GM12892 (cell line): Measurements from ENCODE around the gene GAL3ST1.
"Not testable (repeated sequence)": the region's sequence is repeated elsewhere in the genome, so short reads cannot be mapped to it uniquely, and the experiment has no call there.

Experiments
- DNase-seq: peaks from one replicate; pipeline ENCODE4 v3.0.0; 2011; ENCODE audit not compliant: insufficient read length
- FAIRE-seq: peaks from 2 replicates; lab custom pipeline; 2011; peaks lifted over from hg19 to GRCh38; lab: Jason Lieb, UNC
- POLR2A ChIP-seq: IDR thresholded peaks from 2 replicates; pipeline ENCODE4 v1.6.1; 2011; ENCODE audit warnings: low read depth, low read length, control low read depth
- POLR2AphosphoS5 ChIP-seq: IDR thresholded peaks from 2 replicates; pipeline ENCODE4 v1.6.1; 2011; ENCODE audit warnings: low read depth, low read length, control low read depth
- TAF1 ChIP-seq: IDR thresholded peaks from 2 replicates; pipeline ENCODE4 v1.6.1; 2011; ENCODE audit warnings: low read depth, mild to moderate bottlenecking, control low read depth, low read length, borderline replicate concordance

Gene GAL3ST1

DNA sequence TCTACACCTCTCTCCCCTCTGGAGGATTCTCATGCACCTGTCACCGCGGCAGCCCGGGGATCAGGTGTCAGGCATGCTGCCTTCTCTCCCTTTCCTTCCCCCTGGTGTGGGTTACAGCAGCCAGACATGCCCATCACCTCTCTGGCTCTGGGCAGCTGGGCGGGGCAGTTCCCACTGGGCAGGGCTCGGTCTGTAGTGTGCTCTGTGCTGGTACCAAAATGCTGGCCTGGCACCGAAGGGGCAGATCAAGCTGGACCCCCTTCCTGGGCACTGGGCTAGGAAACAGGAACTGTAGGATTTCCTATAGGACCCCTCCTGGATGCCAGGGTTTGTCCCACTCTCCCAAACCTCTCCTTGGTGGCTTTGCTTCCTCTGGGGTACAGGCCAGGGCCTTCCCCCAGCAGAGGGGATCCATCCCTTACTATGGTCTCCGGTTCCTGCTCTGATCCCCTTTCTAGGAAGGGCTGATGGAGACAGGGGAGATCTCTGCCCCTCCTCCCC is 821 bp downstream of the GAL3ST1 start:
- FAIRE-seq, result no peak
- no peak for DNase-seq
- TF ChIP-seq TAF1 (no peak), POLR2AphosphoS5 (no peak), POLR2A (no peak)

DNA sequence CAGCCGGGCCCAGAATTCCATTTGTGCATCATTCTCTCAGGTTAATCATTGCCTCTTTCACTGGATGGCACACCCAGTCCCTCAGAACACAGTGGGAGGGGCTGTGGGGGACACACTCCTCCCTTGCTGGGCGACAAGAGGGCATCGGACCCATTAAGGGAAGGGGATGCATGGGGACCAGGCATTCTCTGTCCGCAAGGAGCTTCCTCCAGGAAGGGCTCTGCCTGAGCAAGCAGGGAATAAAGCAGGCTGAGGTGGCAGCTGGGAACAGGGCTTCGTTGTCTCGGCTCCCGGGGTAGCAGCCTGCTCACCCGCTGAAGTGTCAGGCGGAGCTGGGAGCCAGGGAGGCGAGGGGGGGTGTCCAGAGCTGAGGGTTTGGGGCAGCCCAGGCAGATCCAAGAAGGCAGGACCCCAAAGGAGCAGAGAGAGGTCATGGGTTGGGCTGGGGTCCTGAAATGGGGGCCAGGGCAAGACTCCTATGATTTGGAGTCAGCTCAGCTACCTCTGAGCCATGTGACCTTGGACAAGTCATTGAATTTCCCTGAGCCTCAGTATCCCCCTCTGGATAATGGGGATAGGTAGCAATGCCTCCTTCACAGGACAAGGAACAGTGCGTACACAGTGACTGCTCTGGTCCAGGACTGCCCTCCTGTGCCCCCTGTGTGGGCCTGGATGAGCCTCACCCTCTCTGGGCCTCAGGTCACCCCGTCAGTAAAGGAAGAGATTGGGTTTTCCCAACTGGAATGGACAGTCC is 1.4 kb downstream of the GAL3ST1 start:
- no peak for DNase-seq
- no peak for FAIRE-seq
- TF ChIP-seq POLR2AphosphoS5 (no peak), TAF1 (no peak)

DNA sequence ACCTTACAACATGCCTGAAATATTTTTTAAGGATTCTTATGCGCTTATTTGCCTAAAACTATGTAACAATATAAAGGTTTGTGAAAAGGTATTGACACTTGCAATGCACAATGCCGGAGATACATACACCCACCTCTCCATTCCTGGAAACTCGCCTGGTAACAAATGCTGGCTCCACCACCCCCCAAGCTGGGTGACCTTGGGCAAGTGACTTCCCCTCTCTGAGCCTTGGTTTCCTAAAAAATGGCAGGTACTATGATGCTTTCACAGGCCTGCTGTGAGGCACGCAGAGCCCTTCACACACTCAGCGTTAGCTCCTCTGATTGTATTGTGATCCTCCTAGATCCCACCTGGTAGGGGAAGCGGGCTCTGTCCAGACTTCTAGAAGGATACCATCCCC is 2.3 kb downstream of the GAL3ST1 start:
- TF ChIP-seq POLR2AphosphoS5 (no peak), POLR2A (no peak), TAF1 (no peak)
- no peak for FAIRE-seq
- DNase-seq, result no peak

DNA sequence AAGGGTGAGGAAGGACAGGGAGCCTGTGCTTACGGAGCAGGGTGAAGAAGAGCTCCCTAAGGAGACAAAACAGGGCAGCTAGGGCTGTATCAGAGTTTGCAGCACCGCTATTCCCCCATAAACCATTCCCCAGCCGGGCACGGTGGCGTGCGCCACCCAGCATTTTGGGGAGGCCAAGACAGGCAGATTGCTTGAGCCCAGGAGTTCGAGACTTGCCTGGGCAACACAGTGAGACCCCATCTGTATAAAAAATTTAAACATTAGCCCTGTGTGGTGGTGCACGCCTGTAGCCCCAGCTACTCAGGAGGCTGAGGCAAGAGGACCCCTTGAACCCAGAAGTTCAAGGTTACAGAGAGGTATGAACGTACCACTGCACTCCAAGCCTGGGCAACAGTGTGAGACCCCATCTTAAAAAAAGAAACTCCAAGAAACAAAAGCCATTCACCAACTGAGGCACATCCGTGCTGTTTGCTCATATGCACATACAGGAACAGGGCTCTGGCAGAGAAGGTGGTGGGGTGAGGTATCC is 4.7 kb downstream of the GAL3ST1 start:
- TF ChIP-seq TAF1, result no peak
- FAIRE-seq, result no peak
- DNase-seq, result no peak

DNA sequence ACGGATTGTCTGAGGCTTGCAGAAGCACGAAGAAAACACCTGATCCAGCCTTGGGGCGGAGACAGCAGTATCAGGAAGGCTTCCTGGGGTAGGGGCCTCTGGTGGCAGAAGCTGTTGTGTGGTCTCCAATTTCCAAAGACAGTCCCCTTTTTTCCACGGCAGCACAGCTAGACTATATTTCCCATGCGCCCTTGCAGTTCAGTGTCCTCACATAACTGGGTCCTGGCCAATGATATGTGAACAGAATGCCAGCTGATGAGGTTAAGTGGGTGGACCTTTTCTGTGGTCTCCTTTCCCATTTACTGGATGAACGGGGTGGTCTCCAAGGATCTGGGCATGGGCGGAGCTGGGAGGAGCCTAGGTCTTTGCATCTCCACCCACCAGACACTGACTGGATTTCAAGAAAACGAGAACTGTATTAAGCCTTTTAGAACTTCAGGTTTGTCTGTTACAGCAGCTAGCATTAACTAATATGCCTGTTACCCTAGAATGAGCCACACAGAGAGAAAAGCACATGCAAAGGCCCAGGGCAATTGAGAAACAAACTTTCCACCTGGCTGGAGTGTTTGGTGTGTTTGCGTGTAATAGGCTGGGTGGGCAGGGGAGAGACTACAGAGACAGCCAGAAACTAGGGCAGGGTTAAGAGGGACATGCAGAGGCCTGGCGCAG is 6.2 kb downstream of the GAL3ST1 start:
- TF ChIP-seq POLR2A, result no peak
- TF ChIP-seq TAF1, result no peak
- TF ChIP-seq POLR2AphosphoS5, result no peak
- FAIRE-seq, result no peak
- no peak for DNase-seq

DNA sequence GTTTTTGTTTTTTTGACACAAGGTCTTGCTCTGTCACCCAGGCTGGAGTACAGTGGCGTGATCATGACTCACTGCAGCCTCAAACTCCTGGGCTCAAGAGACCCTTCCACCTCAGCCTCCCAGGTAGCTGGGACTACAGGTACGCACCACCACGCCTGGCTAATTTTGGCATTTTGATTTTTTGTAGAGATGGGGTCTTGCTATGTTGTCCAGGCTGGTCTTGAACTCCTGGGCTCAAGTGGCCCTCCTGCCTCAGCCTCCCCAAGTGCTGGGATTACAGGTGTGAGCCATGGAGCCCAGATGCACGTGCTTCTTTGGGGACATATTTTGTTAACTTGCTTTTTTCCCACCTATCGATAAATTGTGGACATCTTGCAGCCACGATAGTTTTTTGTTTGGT is 7.2 kb downstream of the GAL3ST1 start:
- not testable (repeated sequence) for FAIRE-seq

DNA sequence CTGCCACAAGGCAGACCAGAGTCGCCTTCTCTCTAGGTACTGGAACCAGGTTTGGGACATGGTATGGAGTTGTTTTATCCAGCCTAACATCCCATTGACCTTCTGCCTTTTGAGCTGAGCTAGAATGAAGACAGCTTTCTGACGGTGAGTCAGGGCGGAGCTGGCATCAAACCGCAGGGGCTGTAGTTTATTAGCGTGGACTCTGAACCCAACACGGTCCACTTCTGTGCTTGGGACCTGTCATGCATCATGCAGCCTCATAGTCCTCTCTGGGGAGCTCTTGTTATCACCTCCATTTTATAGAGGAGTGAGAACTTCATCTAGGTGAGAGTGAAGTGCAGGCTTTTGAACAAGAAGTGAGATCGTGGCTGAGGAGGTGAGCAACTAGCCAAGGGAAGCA is 8.3 kb downstream of the GAL3ST1 start:
- TF ChIP-seq POLR2AphosphoS5 (no peak), POLR2A (no peak), TAF1 (no peak)
- no peak for DNase-seq
- no peak for FAIRE-seq

More for the DNA sequence above, 7.2 kb downstream of the GAL3ST1 start:
- not testable (repeated sequence) for DNase-seq

DNA sequence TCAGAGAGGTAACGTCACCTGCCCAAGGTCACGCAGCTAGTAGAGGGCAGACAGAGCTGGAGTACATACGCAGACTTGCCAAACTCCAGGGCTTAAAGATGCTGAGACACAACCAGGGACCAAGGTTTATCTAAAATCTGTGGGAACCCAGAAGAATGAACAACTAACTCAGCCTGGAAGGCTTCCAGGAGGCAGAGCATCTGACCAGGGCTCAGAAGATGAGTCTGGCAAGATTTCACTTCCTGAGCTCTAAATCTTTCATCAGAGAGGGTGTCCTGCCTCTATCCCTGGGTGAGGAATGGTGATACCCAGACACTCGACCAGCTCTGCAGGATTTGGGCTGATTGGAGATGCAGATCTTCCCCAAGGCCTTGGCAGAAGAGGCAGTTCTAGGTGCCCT is 9.1 kb downstream of the GAL3ST1 start:
- TF ChIP-seq POLR2A (no peak), POLR2AphosphoS5 (no peak), TAF1 (no peak)
- DNase-seq, result no peak
- FAIRE-seq, result no peak

DNA sequence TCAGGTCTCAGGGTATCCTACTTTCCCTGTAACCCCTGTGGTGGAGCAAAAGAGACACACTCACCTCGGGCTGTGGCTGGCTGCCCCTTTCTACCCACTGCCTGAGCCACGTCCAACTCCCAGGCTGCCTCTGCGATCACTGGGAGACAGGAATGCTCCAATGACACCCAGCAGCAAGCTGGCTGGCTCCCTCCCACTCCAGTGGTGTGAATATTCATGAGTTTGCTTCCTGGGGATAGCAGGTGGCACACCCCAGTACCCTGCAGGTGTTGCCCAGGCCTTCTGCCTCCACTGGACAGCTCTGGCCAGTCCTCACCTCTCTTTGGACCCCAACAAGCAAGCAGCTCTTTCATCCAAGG is 9.7 kb downstream of the GAL3ST1 start:
- TF ChIP-seq POLR2A (no peak), POLR2AphosphoS5 (no peak), TAF1 (no peak)
- no peak for FAIRE-seq
- DNase-seq, result no peak

DNA sequence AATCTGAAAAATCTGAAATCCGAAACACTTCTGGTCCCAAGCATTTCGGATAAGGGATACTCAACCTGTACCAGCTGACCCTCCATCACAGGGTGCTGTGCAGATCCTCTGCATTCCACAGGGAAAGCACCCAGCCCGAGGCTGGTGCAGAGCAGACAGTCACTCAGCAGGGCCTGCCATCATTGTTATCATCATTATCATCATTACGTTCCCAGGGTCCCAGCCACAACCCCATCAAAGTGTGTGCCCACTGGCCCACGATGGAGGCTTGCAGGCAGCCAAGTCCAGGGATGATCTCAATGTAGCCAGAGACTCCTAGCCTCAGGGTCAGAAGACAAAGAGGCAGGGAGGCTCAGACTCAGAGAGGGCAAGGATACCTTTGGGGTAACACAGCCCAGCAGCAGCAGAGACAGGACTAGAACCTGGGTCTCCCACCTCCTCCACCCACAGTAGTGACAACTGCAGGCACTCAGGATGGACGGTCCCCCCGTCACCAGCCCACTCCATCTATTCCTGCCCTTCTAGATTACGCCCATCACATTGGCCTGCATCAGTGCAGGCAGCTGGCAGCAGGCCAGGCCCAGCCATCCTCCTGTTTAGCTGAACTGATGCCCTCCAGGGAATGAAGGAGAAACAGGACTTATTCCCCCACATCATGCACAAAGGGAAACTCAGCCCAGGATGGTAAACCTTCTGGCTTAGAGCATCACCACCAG is 10.3 kb downstream of the GAL3ST1 start:
- DNase-seq (no peak), FAIRE-seq (no peak)
- no peak for TF ChIP-seq POLR2AphosphoS5
- TF ChIP-seq POLR2A, result no peak
- no peak for TF ChIP-seq TAF1

DNA sequence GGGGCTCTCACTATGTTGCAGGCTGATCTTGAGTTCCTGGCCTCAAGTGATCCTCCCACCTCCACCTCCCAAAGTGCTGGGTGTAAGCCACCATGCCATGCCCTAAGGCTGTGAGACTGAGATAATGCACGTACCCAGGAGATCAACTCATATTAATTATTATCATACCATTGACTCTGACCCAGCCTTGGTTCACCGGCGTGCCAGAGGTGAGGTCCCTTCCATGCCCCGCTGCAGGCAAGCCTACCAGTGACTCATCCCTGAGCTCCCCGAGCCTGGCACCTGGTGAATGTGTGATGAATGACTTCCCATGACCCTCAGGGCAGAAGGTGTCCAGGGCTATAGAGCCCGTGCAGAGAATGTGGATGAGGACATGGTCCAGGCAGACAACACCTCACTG is 12.1 kb downstream of the GAL3ST1 start:
- no peak for FAIRE-seq
- DNase-seq, result no peak
- TF ChIP-seq TAF1, result no peak
- TF ChIP-seq POLR2A, result no peak
- TF ChIP-seq POLR2AphosphoS5, result no peak

DNA sequence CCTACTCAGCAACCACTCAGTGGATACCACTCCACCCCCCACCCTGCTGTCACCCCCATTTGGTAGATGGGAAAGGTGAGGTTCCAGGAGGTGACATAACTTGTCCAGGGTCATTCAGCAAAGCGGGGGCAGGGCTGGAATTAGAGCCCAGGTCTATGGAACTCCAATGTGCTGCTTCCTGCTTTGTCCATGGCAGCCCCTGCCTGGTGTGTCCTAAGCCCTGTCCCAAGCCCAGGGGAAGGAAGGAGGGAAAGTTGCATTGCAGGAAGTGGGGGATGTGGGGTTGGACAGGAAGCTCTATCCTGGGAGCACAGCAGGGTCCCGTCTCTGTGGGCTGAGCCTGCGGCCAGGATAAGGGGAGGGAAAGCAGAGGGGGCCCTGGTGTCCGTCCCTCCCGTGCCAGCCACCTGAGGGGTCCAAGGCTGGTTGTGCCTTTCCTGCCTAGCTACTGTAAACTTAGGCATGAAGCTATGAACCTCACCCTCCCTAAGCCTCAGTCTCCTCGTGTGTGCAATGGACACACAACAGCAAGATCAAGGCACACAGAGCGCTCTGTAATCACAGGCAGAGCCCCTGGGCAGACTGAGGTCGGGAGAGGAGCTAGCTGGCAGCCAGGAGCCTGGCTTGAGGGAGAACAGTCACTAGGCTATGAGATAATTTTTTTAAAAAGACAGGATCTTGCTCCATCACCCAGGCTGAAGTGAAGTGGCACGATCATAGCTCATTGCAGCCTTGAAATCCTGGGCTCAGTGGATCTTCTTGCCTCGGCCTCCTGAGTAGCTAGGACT is 12.9 kb downstream of the GAL3ST1 start:
- DNase-seq (no peak), FAIRE-seq (no peak)
- TF ChIP-seq TAF1, result no peak
- no peak for TF ChIP-seq POLR2A
- TF ChIP-seq POLR2AphosphoS5, result no peak

DNA sequence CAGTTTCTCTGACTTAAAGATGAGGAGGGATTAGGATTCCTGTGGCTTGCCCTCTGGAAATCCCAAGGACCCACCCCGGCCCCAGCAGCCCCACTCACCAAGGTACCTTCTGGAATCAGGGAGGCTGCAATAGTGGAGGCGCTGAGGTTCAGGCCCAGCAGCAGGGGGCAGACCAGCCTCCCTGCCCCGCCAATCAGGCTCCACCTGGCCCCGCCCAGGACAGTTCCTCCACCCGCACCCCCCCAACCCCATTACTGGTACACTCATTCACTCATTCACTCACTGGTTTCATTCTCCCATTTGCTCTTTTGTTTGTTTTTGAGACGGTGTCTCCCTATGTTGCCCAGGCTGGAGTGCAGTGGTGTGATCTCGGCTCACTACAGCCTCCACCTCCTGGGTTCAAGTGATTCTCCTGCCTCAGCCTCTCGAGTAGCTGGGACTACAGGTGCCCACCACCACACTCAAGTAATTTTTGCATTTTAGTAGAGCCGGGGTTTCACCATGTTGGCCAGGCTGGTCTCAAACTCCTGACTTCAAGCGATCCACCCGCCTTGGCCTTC is 13.7 kb downstream of the GAL3ST1 start:
- not testable (repeated sequence) for DNase-seq, FAIRE-seq
